Lung (tissue), 12 donors: ENCODE results near the gene HNRNPAB. TPM values are rescaled to one million over a fixed set of nuclear protein-coding genes. Genes with fewer than 3 reads are reported as not detected.

ENCODE experiments used
- ATAC-seq: fragments of 200-7000 bp; cut with Tn5 transposase; one replicate; pipeline ENCODE4 v1.9.1; 2020; ENCODE audit warnings: moderate number of reproducible peaks; ENCODE audit not compliant: insufficient read depth, low FRiP score
- DNase-seq, 3 donors: peaks; one replicate each; pipeline ENCODE4 v3.0.0-alpha.2; 2013 to 2017
- H3K27ac ChIP-seq, 2 donors: one replicate each; pipeline ENCODE4 v1.5.1; 2013; ENCODE audit warnings: mild to moderate bottlenecking in 2 of 2, moderate library complexity in 2 of 2, control low read depth in 1 of 2, inconsistent platforms in 1 of 2, low read depth in 1 of 2, low read length in 1 of 2
- H3K27me3 ChIP-seq, 3 donors: one replicate each; pipeline ENCODE4 v1.5.1; 2013; ENCODE audit warnings: low read length in 2 of 3; ENCODE audit not compliant: control insufficient read depth in 3 of 3, insufficient read depth in 3 of 3
- H3K36me3 ChIP-seq, 4 donors: one replicate each; pipeline ENCODE4 v1.5.1; 2013; ENCODE audit warnings: low read length in 4 of 4, mild to moderate bottlenecking in 1 of 4, moderate library complexity in 1 of 4; ENCODE audit not compliant: control insufficient read depth in 4 of 4, insufficient read depth in 4 of 4
- H3K4me1 ChIP-seq, 5 donors: one replicate each; pipeline ENCODE4 v1.5.1; 2013; ENCODE audit warnings: low read length in 5 of 5, mild to moderate bottlenecking in 2 of 5, moderate library complexity in 1 of 5; ENCODE audit not compliant: control insufficient read depth in 5 of 5, insufficient read depth in 5 of 5
- H3K4me3 ChIP-seq: one replicate; pipeline ENCODE4 v1.5.1; 2013; ENCODE audit warnings: mild to moderate bottlenecking, control low read depth, moderate library complexity
- H3K9ac ChIP-seq, 2 donors: one replicate each; pipeline ENCODE4 v1.5.1; 2013; ENCODE audit warnings: low read length in 2 of 2, control low read depth in 1 of 2; ENCODE audit not compliant: insufficient read depth in 1 of 2
- H3K9me3 ChIP-seq, 4 donors: one replicate each; pipeline ENCODE4 v1.5.1; 2013; ENCODE audit warnings: low read length in 3 of 4, mild to moderate bottlenecking in 1 of 4, moderate library complexity in 1 of 4; ENCODE audit not compliant: control insufficient read depth in 4 of 4, insufficient read depth in 3 of 4
- CTCF ChIP-seq: IDR thresholded peaks from 2 replicates; pipeline ENCODE4 v1.5.1; 2012; ENCODE audit warnings: mild to moderate bottlenecking; ENCODE audit errors: control extremely low read depth, extremely low read depth
- WGBS, 2 donors: extraction: QIAGEN DNeasy Blood & Tissue Kit; methylation state at CpG; one replicate each; pipeline ENCODE4 v1.1.7; 2013; 5-methylcytosine and 5-hydroxymethylcytosine counted together
- polyA plus RNA-seq, 2 donors: library from polyadenylated mRNA; stranded (reverse); fragments of 200-250 nt; gene quantifications; one replicate each; pipeline ENCODE4 v1.2.1, GENCODE V29; 2013
- total RNA-seq, 2 donors: library from RNA; depleted of rRNA in 1 of 2; stranded (reverse); fragments of >200 nt in 1 of 2; gene quantifications; one replicate each; pipeline ENCODE4 v1.2.1, GENCODE V29; 2014 to 2021
- donor health status: control.
- donor health status: control.
- donor health status: Bipolar disorder and iron deficiency.
- donor health status: healthy.
- donor health status: DM: yes; HTN: yes; CAD: no.

Gene HNRNPAB
- total and polyA plus RNA-seq, 4 donors = 35.9 to 168 (median 131) TPM

DNA sequence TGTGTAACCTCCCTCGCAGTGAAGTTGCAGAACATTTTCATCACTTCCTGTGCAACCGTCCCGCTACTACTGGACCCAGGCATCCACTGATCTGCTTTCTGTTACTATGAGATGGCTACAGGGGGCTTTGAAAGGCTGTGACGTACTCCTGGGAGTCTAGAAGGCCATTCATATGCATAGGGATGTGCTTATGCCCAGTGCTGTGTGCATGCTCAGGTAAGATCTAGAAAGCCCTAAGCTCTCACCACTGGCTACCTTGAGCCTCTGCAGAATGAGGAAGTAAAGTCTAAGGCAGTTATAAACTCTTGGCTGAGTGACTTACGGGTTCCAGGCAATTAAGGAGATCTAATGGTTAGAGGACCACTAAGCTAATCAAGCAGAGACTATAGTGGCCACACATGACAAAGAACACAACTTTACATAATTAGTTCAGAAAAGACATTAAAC is 11.8 kb downstream of the HNRNPAB start:
- DNase-seq (no peak), ATAC-seq (no peak)
- no peaks in the 10 kb centered on the region for H3K9me3 ChIP-seq
- no peak for TF ChIP-seq CTCF
- peaks cover 0 to 2% (median 0%) of the 10 kb centered on the region in 5 donors for H3K4me1 ChIP-seq
- WGBS, 2 donors = 45 to 73% methylated on average over 5 of the region's 5 CpGs
- H3K27ac ChIP-seq = no peak overlapping the region
- H3K27me3 ChIP-seq = no peaks in the 10 kb centered on the region
- no peak overlapping the region for H3K4me3 ChIP-seq
- no peak overlapping the region for H3K9ac ChIP-seq
- H3K36me3 ChIP-seq = peaks cover 21 to 55% (median 50%) of the 10 kb centered on the region in 4 donors

- no peak for DNase-seq
- TF ChIP-seq CTCF = no peak
- no peak for ATAC-seq
- H3K9me3 ChIP-seq = peaks cover 0 to 2% (median 0%) of the 10 kb centered on the region in 4 donors
- H3K27me3 ChIP-seq = no peaks in the 10 kb centered on the region
- no peak overlapping the region for H3K4me3 ChIP-seq
- H3K36me3 ChIP-seq = peaks cover 21 to 53% (median 49%) of the 10 kb centered on the region in 4 donors
- H3K9ac ChIP-seq = no peak overlapping the region
- H3K27ac ChIP-seq = no peak overlapping the region
- 68 to 87% methylated on average over 3 of the region's 3 CpGs for WGBS, 2 donors
- peaks cover 0 to 2% (median 0%) of the 10 kb centered on the region in 5 donors for H3K4me1 ChIP-seq
Measured at GRCh38 chr5:178216779-178217178, 12.4 kb downstream of the HNRNPAB start.

GRCh38 chr5:178218237-178218776 is 14.0 kb downstream of the HNRNPAB start:
- TF ChIP-seq CTCF = no peak
- H3K36me3 ChIP-seq = peaks cover 21 to 45% (median 44%) of the 10 kb centered on the region in 4 donors

DNA sequence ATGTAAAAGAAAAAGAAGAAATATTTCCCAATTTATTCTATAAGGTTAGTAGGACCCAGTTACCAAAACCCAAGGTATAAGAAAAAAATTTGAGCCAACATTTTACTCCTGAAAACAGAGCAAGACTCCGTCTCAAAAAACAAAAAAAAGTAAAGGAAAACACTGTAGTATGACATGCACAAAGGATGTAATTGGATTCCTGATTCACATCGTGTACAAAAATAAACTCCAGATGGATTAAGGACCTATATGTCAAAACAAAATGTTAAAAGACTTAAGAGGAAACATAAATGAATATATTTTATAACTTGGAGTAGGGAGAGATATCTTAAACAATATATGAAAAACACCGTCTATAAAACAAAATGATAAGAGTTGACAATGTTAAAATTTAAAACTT is 14.5 kb downstream of the HNRNPAB start:
- Histone ChIP-seq H3K4me3 (no peak overlapping the region), H3K27ac (no peak overlapping the region), H3K9ac (no peak overlapping the region), H3K9me3 (peaks cover 0 to 2% (median 0%) of the 10 kb centered on the region in 4 donors), H3K4me1 (peaks cover 0 to 7% (median 5%) of the 10 kb centered on the region in 5 donors), H3K27me3 (no peaks in the 10 kb centered on the region), H3K36me3 (peaks cover 18 to 41% (median 39%) of the 10 kb centered on the region in 4 donors)
- DNase-seq (no peak), ATAC-seq (no peak)
- no peak for TF ChIP-seq CTCF
- whole genome bisulfite sequencing, 2 donors = 89 to 90% methylated on average over 3 of the region's 3 CpGs

More at GRCh38 chr5:178218237-178218776, 14.0 kb downstream of the HNRNPAB start:
- H3K9ac ChIP-seq = no peak overlapping the region
- no peak overlapping the region for H3K27ac ChIP-seq
- ATAC-seq (no peak), DNase-seq (no peak)
- peaks cover 0 to 2% (median 0%) of the 10 kb centered on the region in 4 donors for H3K9me3 ChIP-seq
- 78 to 88% methylated on average over 5 of the region's 5 CpGs for WGBS, 2 donors
- no peak overlapping the region for H3K4me3 ChIP-seq
- peaks cover 0 to 5% (median 2%) of the 10 kb centered on the region in 5 donors for H3K4me1 ChIP-seq
- no peaks in the 10 kb centered on the region for H3K27me3 ChIP-seq
